GM19239 (cell line): Measurements from ENCODE around the gene SATB1.

Experiments
- DNase-seq: peaks from one replicate; pipeline ENCODE4 v3.0.0; 2011; ENCODE audit warnings: low spot score; ENCODE audit not compliant: insufficient read length
- FAIRE-seq: peaks from 2 replicates; lab custom pipeline; 2011; peaks lifted over from hg19 to GRCh38; lab: Jason Lieb, UNC

The SATB1 gene

DNA sequence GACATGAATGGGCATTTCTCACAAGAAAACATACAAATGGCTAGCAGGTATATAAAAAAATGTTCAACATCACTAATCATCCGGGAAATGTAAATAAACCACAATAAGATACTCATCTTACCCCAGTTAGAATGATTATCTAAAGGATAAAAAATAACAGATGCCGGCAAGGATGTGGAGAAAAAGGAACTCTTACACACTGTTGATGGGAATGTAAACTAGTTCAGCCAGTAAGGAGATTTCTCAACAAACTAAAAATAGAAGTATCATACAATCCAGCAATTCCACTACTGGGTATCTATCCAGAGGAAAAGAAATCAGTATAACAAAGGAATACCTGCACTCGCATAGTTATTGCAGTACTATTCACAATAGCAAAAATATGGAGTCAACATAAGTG, 124.2 kb downstream of the SATB1 start:
- DNase-seq (no peak), FAIRE-seq (no peak)

DNA sequence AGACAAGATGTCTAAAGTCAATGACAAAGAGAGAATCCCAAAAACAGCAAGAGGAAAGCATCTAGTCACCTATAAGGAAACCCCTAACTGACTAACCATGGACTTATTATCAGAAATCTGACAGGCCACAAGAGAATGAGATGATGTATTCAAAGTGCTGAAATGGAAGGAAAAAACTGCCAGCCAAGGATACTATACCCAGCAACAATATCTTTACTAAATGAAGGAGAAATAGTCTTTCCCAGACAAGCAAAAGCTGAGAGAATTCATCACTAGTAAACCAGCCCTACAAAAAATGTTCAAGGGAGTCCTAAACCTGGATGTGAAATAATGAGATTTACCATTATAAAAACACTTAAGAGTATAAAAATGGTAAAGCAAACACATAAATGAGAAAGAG, 128.0 kb downstream of the SATB1 start:
- no peak for DNase-seq
- FAIRE-seq: no peak
